ENCODE data around the gene LPCAT1. TPM values are rescaled to one million over a fixed set of nuclear protein-coding genes. Genes with fewer than 3 reads are reported as not detected.

The LPCAT1 gene
- total RNA-seq, 1 donor from 2014 or later = 25.3 TPM

DNA sequence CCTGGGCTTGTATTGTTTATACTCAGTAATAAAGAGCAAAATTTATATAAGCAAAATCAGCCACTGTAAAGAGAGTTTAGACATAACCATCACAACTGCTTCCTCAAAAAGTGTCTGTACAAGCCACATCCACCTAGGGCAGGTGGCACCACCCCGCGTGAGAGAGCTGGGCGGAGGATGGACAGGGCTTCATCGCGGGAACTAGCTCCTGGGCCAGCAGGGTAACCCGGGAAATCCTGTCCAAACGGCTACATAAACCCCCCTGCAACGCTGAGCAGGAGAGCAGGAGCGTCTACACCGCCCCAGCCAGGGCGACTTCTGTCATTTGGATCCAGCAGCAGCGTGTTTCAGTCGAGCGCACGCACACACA, 79.8 kb downstream of the LPCAT1 start:
- no peak for TF ChIP-seq CTCF (IDR thresholded peaks at IDR 0.05; ENCODE audit: insufficient read depth, low read length, severe bottlenecking)
- H3K4me3 ChIP-seq (ENCODE audit: low read depth, low read length) = no peak overlapping the region
- no peaks in the 10 kb centered on the region for H3K36me3 ChIP-seq (ENCODE audit: control insufficient read depth, insufficient read depth, low read length)
- FAIRE-seq (no peak), DNase-seq (ENCODE audit: low read depth) (no peak)
- peaks cover 27% of the 10 kb centered on the region for H3K27me3 ChIP-seq (ENCODE audit: control insufficient read depth, insufficient read depth, low read length)

GRCh38 chr5:1443171-1443570, 80.6 kb downstream of the LPCAT1 start:
- Histone ChIP-seq H3K4me3 (ENCODE audit: low read depth, low read length) (no peak overlapping the region), H3K36me3 (ENCODE audit: control insufficient read depth, insufficient read depth, low read length) (no peaks in the 10 kb centered on the region), H3K27me3 (ENCODE audit: control insufficient read depth, insufficient read depth, low read length) (peaks cover 27% of the 10 kb centered on the region)
- FAIRE-seq = no peak
- DNase-seq (ENCODE audit: low read depth) = no peak
- no peak for TF ChIP-seq CTCF (IDR thresholded peaks at IDR 0.05; ENCODE audit: insufficient read depth, low read length, severe bottlenecking)

- Histone ChIP-seq H3K27me3 (ENCODE audit: control insufficient read depth, insufficient read depth, low read length) (peaks cover 26% of the 10 kb centered on the region), H3K36me3 (ENCODE audit: control insufficient read depth, insufficient read depth, low read length) (no peaks in the 10 kb centered on the region), H3K4me3 (ENCODE audit: low read depth, low read length) (no peak overlapping the region)
- no peak for DNase-seq (ENCODE audit: low read depth)
- FAIRE-seq = no peak
- TF ChIP-seq CTCF (IDR thresholded peaks at IDR 0.05; ENCODE audit: insufficient read depth, low read length, severe bottlenecking) = no peak
Observed at GRCh38 chr5:1442222-1443145, 81.3 kb downstream of the LPCAT1 start.

DNA sequence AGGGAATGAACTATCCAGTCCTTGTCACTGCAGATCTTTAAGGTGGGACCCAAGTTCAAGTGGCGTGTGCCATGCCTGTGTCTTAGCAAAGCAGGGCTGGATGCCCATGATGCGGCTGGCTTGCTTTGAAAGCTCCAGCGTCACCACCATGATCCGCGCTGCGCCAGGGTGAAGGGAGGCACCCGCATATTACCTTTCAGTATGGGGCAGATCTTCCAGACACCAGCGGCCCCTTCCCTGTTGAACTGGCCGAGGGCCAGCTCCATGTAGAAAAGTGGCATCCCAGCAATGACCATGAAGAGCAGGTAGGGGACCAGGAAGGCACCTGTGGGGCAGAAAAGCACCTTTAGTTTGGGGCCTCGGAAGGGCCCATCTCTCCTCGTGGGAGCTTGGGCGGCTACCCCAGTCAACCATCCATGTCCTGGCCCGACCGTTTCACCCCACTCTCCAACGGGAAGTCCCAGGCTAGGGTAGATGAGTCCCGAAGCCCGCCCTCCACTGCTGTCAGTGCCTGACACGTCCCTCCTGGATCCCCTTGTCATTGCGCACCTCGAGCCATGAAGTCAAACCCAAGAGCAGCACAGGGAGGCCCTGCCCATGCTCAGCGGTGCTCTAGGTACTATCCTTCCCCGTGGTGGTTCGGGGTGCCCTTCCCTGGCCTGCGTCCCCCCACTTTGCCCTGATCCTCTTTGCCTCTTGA, 82.4 kb downstream of the LPCAT1 start:
- Histone ChIP-seq H3K36me3 (ENCODE audit: control insufficient read depth, insufficient read depth, low read length) (no peaks in the 10 kb centered on the region), H3K27me3 (ENCODE audit: control insufficient read depth, insufficient read depth, low read length) (peaks cover 20% of the 10 kb centered on the region), H3K4me3 (ENCODE audit: low read depth, low read length) (no peak overlapping the region)
- FAIRE-seq = no peak
- no peak for TF ChIP-seq CTCF (IDR thresholded peaks at IDR 0.05; ENCODE audit: insufficient read depth, low read length, severe bottlenecking)
- no peak for DNase-seq (ENCODE audit: low read depth)

DNA sequence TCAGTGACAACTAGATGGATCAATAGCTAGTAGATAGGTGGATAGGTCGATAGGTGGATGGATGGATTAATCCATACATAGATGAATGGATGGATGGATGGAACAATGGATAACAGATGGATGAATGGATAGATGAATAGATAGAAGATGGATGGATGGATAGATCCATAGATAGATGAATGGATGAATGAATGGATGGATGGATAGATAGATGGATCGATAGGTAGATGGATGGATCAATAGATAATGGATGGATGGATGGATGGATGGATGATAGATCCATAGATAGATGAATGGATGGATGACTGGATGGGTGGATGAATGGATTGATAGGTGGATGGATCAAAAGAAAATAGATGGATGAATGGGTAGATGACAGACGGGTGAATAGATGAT, 83.7 kb downstream of the LPCAT1 start:
- DNase-seq (ENCODE audit: low read depth) (no peak), FAIRE-seq (no peak)
- peaks cover 13% of the 10 kb centered on the region for H3K27me3 ChIP-seq (ENCODE audit: control insufficient read depth, insufficient read depth, low read length)
- TF ChIP-seq CTCF (IDR thresholded peaks at IDR 0.05; ENCODE audit: insufficient read depth, low read length, severe bottlenecking) = no peak
- H3K36me3 ChIP-seq (ENCODE audit: control insufficient read depth, insufficient read depth, low read length) = no peaks in the 10 kb centered on the region
- no peak overlapping the region for H3K4me3 ChIP-seq (ENCODE audit: low read depth, low read length)

Data from bronchial epithelial cell (primary cell).